Transverse colon (tissue), 4 donors: ENCODE measurements around the gene PRRT4.
A peak's percentile ranks its signal among the peaks of the same experiment; 100 is the strongest.

Experiments
- CTCF ChIP-seq, 5 experiments: fragments of 200-600 bp in 3 of 5; fragments of 450-650 bp in 2 of 5; sonication (generic) in 3 of 5; IDR thresholded peaks; 1 replicate in 2 of 5; 2 replicates in 3 of 5; pipeline ENCODE4 v1.5.1; 2016 to 2017; ENCODE audit warnings: antibody characterized with exemption in 5 of 5, inconsistent platforms in 3 of 5, mild to moderate bottlenecking in 2 of 5, moderate library complexity in 1 of 5
- POLR2AphosphoS5 ChIP-seq, 3 donors: sonication (generic); formaldehyde crosslinking; IDR thresholded peaks; one replicate each; pipeline ENCODE4 v1.6.1; 2016; ENCODE audit warnings: antibody characterized with exemption in 3 of 3

GRCh38 chr7:128352153-128352537, 9.3 kb downstream of the PRRT4 start:
- peak in 4 of 5 experiments; percentile 36 to 52 (median 46) for TF ChIP-seq CTCF (IDR thresholded peaks at IDR 0.05)
- TF ChIP-seq POLR2AphosphoS5 (IDR thresholded peaks at IDR 0.05): no peak
